Cerebellar nuclear complex (tissue), 1 donor: ENCODE results near the gene FGF9.

Source experiments
- DNase-seq, 2 experiments: peaks; one replicate each; lab custom pipeline; 2025; lab: John Stamatoyannopoulos, UW

FGF9 gene

DNA sequence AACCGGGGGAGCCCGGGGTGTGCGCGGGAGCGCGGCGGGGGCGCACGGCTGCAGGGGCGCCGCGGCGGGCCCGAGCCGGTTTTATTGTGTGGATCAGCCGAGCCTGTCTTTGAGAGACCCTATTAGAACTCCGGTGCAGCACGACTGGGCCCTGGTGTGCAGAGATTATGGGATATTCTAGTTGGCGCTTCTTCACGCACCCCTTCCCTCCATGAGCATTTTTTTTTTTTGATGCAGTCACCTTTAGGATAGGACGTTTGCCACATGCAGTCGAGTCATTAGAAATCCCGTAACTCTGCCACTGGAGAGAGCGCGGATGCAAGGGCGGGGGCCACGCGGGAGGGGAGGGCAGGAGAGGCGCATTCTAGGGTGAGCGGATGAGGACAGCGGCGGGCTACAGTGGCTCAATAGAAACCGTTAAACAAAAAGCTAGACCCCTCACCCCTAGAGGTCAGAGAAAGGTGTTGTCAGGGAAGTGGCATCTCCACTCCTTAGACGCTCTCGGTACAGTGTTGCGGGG is 3.7 kb downstream of the FGF9 start:
- no peak for DNase-seq

DNA sequence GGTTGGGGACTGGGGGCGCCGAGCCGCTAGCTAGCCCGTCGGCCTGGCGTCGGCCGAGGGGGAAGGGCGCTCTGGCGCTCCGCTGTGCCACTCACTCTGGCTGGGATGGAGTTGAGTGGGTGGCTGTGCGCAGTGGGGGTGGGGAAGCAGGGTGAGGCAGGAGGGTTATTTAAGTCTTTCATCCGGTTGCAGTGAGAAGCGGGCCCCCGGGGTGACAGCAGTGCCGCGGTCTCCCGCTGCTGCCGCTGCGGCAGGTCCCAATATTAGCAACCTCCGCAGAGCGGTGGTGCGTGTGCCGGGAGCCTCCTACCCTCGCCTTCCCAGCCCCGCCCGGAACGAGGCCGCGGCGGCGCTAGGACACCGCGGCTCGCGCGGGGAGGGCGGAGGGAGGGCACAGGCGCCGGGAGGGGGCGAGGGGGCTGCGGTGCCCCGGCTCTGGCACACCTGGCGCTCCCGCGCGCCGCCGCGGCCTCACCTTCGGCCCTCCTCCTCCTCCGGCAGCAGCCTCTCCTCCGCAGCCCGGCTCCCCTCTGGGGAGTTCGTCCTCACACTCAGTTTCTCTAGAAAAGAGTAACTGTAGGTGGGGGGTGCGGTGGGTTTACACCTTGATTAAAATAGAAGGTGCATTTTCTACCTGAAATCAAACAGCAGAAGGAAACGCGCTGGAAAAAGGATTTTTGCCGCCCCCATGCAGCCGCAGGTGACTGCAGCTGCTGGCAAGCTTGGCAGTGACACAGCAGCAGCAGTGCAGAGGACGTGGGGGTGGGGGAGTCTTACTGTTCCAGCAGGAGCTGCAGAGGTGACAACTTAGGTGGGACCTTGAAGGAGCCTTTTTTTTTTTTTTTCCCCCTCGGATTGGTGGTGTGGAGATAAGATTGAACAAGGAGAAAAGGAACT is 4.5 kb downstream of the FGF9 start:
- no peak for DNase-seq

DNA sequence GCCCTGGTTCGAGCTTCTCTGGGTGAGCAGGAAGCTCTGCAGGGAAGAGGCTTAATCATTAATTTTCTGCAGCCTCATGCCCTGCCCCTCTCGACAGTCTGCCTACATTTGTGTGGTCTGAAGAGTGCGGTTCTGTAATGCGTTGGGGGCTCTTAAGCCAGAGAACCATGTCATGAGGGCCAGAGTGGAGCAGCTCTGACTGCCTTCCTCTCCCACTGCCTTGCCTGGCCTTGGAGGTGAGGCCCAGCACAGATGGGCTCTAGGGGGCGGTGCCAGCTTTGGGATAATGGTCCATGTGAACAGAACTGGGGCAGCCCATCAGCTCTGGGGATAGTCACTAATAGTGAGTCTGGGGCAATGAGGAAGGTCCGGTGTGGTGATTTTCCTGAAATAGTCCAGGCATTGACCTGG is 5.7 kb downstream of the FGF9 start:
- DNase-seq = peak in 1 of 2 experiments; percentile 74

DNA sequence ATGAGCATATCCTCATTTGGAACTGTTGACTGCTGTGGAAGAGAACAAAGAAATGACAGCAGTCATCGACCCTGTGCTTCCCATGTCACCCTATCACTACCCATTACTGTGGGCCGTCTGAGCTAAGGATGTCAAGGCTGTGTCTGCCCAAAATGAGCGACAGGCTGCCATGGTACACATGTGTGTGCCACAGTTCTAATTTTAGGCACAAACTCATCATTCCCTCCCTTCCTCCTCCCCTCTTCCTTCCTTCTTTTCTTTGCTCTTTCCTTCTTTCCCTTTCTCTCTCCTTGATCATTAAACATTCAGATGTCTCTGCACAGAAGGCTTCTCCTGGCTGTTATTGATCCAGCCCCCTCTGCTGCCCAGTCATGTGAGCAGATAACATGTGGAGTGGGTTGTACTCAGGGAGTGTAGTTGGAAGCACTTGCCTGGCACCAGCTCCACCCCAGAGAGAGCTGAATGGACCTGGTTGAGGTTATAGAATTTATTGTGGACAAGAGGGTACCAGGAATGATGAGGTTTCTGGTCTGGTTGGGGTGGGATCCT is 6.3 kb downstream of the FGF9 start:
- no peak for DNase-seq

DNA sequence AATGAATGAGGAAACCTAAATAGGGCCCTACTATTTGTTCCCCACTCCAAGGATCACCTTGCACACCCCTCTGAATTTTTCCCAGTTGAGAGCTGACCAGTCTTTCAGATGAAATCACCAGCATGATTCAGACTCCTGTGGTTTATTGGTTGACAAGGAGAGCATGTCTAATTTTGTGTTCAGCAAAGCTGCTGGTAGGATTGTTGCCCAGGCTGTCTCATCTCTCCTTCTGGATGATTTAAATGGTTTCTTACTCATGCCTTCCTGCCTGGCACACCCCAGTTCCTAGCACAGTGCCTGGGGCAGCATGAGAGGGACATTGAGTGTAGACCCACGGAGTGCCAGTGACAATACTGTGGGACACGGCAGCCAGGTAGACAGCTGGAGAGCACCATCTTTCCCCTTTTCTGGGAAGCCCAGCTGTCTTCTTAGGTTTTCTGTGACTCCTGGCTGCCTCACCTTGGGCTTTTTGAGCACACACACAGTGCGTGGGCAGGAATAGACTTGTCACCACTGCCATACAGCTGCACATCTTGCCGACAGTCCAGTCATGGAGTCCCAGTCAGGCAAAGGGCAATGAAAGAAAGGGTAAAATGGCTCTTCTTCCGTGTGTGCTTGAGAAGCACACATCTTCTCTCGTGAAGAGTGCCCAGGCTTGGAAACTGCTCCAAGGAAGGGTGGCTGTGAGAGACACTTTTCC is 12.3 kb downstream of the FGF9 start:
- no peak for DNase-seq

DNA sequence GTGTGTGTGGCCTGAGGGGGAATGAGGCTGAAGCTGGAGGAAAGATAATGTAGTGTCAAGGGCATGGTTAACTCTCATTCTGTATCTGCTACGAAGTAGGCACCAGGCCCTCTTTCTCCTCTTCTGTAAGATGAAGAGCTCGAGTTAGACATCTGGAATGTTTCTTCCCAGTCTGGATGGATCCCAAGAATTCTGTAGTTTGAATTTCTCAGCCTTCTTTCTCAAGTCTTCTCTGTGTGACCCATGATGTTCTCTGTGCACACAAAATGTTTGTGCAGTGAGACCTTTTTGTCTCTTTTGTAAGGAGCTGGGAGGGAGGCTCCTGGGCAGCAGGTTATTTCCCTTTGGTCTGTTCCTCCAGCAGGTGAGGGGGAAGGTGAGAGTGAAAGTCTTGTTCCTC is 13.7 kb downstream of the FGF9 start:
- no peak for DNase-seq

DNA sequence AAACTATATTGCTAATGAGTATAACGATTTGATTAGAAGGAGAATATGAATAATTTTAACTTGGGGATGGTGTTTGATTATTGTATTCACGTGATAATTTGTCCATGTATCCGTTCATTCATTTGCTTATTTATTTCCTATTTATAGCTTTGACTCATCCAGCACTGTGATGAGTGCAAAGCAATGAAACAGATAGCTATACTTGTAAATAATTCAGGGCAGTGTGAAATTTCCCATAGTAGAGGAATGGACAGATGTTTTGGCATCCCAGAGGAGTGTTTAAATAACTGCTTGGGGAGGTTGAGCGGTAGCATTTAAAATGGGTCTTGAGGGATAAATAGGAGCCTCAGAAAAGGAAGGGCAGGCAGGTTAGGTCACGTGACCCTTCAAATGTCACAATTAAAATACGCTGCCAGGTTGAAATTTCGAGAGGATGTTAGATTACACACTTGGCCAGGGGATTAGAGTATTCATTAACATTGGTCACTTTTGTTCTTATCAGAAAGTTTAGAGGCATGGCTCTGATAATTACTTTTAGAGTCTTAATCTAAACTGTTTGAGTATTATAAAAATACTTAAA is 14.7 kb downstream of the FGF9 start:
- DNase-seq = no peak

DNA sequence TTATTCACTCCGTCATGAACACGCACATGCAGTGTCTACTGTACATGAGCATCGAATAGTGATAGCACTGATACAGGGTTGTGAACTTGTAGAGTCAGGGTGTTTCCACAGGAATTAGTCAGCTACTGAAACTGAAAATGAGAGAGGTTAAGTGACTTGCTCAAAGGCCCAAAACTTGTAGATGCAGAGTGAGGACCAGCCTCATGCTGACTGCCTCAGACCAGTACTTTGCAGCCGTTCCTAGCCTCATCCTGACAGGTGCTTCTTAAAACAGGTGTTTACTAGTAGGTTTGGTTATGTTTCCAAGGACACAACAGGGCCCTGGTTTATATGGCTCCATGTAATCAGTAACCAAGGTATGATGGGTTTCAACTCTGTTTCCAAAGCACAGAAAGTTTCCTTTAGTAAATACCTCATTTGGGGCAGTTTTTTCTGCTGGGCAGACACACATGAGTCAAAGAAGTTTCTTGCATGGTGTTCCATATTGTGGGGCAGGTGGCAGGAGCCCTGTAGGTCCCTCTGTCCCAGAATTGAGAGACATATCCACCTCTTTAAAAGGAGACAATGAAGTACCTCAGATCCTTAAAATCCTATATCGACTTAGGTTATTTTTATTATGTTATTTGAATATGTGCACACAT is 16.0 kb downstream of the FGF9 start:
- DNase-seq = no peak

DNA sequence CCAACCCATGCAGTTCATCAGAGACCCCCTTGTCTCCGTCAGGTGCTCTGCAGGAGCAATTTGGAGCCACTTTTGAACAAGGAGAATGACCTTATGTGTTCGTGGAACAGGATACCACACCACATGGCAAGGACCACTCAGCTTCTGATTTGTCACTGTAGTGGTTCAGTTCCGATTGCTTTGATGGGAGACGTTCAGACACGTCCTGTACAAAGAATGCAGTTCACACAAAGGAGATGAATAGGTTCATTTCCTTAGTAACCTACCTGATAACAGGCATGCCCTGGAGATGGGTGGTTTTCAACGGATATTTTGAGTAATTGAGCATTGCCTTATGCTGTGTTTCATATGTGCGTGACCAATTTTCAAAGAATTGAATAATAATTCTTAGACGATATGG is 17.2 kb downstream of the FGF9 start:
- no peak for DNase-seq

DNA sequence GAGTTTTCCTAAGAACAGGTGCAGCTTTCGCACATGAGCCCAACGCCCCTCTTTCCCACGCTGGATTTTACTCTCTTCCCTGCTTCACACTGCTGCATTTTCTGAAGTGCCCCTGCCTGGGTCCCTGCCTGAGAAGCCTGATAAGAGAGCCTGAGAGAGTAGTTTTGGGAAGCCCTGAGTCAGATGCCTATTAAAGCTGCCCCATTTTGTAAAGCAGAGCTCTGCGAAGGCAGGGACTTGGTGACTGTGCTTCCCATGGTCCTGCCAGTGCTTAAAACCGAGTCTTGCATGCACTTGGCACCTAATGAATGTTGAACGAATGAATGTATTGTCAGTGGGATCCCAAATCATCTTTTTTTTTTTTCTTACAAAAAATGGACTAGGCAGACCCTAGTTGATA is 18.2 kb downstream of the FGF9 start:
- DNase-seq = no peak

DNA sequence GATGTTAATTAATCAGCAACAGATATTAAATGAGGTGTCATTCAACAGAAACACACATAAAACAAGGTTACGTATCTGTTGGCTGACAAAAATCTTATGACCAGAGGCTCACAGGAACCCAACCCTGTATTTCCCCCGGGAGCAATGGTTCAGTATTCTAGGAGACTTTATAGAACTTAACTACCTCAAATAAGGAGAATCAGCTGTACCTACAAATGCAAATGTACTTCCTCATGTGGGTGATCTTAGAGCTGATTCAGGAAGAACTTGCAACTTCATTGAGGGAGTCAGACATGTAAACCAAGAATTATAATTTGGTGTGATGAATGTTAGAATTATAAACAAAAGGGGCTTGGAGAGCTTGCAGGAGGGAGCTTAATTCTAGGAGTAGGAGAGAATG is 20.1 kb downstream of the FGF9 start:
- no peak for DNase-seq

DNA sequence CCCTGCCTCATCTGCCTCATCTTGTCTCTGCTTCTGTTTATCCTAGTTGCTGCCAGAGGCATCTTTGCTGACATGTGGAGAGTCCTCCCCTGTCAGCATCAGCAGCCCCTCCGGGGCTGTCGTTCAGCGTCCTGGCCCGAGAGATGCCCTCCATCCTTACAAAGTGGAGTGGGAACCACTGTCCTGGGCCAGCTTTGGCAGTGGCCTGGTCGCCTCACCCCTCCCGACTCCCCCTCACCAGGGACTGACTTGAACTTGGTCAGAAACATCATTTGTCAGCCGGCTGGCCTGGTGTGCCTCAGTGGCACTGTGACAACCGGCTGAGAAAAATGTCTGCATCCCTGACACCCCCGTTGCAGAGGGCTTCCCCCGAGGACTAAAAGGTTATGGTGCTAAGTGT is 20.6 kb downstream of the FGF9 start:
- no peak for DNase-seq

DNA sequence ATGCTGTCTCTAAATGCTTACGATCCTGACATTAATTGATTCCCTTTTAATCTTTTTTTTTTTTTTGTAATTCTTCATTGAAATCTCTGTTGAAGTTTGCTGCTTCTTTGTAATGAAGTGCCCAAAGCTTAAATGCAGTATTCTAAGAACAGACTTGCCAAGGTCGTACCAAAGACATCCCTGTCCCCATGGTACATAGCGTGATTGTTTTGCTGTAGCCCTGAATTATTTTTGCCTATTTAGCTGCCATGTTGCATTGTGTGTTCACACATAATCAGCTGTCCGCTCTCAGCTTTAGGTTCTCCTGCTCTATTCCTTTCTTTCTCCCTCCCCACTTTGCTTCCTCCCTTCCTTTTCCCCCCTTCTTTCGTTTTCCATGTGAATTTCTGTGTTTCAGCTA is 21.1 kb downstream of the FGF9 start:
- no peak for DNase-seq

DNA sequence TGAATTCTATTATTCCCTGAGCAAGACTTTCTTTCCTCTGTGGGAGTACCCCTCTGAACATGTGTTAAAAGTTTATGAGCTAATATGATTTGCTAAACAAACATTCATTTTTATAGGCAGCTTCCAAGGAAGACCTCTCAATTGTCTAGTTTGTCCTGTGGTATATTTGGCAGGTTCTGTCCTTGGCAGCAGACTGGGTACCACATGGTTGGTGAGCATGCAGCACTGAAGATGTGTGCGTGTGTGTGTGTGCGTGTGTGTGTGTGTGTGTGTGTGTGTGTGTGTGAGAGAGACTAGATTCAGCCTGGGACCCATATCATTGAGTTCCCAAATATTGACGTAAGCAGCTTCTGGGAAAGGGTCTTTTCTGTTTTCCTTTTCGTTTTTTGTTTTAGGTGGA is 24.0 kb downstream of the FGF9 start:
- no peak for DNase-seq

DNA sequence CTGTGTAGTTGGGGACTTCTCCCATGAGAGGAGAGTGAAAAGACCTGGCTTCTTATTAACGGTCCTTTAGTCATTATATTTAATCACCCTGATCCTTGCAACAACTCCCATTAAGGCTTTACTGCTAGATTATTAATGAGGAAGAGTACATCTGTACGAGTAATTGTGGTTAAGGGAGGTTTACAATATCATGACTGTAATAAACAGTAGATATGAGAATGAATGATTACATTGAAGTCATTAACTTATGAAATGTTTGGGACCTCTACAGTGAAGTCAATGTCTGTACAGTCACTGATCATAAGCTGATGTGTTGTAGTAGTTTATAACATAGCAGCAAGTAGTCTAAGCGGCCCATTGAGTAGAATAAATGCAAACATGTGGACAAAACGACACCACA is 24.7 kb downstream of the FGF9 start:
- DNase-seq = no peak

DNA sequence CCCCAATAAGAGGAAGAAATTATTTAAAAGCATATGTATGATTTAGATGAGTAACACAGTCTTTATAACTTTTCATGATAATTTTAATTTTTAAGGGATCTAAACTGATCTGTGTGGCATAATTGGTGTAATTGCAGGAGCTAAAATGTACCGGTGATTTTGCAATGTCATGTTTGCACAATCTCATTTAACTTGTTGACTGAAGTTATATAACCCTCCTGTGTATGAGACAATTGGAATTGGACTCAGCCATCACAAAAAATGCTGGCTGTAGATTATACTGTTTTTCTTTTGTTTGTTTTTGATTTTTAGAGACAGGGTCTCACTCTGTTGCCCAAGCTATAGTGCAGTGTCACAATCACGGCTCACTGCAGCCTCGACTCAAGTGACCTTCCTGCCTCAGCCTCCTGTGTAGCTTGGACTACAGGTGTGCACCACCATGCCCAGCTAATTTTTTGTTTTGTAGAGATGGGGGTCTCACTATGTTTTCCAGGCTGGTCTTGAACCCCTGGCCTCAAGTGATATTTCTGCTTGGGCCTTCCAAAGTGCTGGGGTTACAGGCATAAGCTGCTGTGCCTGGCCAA is 26.1 kb downstream of the FGF9 start:
- DNase-seq = no peak

DNA sequence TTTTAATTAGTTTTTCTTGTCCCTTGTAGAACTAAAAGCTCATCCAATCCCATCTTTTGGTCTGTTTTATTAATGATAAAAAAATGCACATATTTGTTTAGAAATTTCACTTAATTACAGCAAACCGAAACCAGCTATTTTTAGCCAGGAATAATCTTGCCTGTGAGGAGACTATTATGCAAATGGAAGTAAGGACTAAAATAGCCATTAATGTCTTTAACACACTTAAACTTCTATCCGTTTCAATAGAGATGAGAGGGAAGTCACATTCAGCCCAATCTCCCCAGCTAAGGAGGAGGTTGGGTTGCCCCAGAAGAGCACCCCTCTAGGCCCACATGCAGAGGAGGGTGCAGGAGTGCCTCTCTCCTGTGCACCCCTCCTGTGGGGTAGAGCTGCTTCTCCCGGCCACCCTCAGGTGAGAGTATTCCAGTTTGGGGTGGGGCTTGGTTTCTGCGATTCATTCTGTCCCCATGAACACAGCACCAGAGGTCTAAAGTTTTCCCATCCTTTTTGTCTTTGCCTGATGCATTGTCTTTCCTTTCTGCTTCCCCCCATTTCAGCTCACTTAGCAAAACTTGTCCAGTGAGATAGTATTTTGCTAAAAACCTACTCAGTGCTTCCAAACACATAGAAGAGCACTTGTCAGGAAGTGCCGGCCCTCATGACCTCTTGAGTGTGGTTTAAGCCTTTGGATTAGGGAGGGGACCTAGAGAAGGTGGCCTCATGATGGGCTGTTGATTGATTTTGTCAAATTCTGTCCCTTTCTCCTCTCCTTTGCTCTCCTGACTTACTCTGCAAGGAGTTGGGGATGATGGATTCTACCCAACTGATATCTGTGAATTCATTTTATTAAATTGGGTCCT is 28.2 kb downstream of the FGF9 start:
- no peak for DNase-seq

DNA sequence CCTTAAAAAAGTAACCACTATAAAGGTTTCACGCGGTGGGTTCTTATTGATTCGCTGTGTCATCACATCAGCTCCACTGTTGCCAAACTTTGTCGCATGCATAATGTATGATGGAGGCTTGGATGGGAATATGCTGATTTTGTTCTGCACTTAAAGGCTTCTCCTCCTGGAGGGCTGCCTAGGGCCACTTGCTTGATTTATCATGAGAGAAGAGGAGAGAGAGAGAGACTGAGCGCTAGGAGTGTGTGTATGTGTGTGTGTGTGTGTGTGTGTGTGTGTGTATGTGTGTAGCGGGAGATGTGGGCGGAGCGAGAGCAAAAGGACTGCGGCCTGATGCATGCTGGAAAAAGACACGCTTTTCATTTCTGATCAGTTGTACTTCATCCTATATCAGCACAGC is 30.6 kb downstream of the FGF9 start:
- DNase-seq = no peak

DNA sequence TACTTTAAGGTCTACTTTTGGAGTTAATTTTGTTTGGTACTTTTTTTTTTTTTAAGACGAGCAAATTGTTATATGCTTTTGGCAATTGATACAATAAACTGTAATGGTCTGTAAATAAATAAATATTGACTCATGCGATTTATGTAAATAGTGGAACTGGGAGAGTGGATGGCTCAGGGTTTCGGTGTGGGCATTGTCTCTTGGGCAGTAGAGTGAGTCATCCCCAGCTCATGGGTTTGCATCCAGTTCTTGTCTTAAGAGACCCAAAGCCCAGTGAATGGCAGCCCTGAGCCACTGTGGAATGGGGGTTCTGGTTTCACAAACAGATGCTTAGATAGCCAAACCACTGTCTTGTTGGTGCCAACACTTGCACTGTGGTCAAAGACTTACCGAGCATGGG is 33.0 kb downstream of the FGF9 start:
- no peak for DNase-seq

DNA sequence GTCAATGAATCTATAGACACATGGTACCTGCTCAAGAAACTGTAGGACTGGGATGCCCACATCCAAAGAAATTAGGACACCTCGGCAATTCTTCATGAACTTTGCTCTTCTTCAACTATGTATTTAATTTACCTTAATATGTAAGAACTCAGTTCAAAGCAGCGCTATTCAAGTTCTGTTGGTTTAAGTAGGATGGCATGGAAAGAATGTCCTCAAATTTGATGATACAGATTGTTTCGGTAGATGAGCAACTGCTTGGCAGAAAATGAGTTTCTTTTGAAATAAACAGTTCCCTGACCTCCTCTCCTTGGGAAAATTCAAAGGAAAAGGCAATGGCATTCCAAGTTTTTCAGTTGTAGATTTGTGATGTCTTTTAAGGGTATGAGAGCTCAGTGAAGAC is 36.7 kb downstream of the FGF9 start:
- no peak for DNase-seq

DNA sequence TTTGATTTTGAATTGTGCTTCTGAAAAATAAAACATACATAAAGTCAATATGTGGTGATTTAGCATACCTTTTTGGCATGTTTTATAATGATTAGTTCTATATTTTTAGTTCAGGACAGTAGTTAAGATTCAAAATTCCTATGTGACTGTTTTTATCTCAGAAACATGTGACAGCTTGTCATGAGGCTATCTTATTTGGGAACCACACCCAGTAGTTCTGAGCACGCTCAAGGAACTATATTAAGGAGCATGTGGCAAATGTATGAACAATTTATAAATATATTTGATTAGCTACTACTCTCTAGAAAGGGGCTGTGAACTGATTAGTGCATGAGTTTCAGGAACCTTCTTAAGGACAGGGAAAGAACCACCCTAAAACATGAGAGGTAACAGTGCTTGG is 38.8 kb downstream of the FGF9 start:
- no peak for DNase-seq
